IPS-20b (cell line): Measurements from ENCODE around the gene KCNQ1.

Experiments
- H3K27ac ChIP-seq: one replicate; pipeline ENCODE4 v1.5.1; 2013; ENCODE audit warnings: low read length
- H3K27me3 ChIP-seq: 2 replicates; pipeline ENCODE4 v1.6.1; 2013; ENCODE audit warnings: mild to moderate bottlenecking, low read length, inconsistent platforms; ENCODE audit not compliant: insufficient read depth
- H3K36me3 ChIP-seq: 2 replicates; pipeline ENCODE4 v1.6.1; 2013; ENCODE audit warnings: low read depth, mild to moderate bottlenecking, inconsistent platforms, low read length, moderate library complexity; ENCODE audit not compliant: insufficient read depth
- H3K4me1 ChIP-seq: 2 replicates; pipeline ENCODE4 v1.6.1; 2013; ENCODE audit warnings: mild to moderate bottlenecking, control low read depth, inconsistent platforms, low read length, moderate library complexity; ENCODE audit not compliant: insufficient read depth
- H3K4me3 ChIP-seq: 2 replicates; pipeline ENCODE4 v1.5.1; 2013; ENCODE audit warnings: mild to moderate bottlenecking, low read length, inconsistent platforms
- H3K9ac ChIP-seq: 2 replicates; pipeline ENCODE4 v1.6.1; 2013; ENCODE audit warnings: low read depth, mild to moderate bottlenecking, inconsistent platforms, low read length, moderate library complexity
- H3K9me3 ChIP-seq: 2 replicates; pipeline ENCODE4 v1.6.1; 2013; ENCODE audit warnings: mild to moderate bottlenecking, low read depth, low read length, inconsistent platforms; ENCODE audit not compliant: insufficient read depth

Gene KCNQ1

DNA sequence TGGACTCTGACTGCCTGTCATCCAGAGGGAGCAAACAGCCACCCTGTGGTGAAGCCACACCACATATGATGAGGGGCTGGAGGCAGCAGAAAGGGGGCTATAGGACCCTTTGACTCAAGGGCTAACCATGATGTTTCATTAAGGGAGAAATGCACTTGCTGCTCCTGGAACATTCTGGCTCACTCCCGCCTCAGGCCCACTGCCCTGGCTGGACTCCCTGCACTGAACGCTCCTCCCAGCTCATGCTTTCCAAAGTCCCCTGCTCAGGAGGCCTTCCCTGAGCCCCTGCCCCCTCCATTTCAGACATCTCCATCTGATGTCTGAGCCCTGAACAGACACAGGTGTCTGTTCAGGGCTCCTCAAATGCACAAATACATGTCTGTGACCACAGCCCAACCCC is 371.7 kb downstream of the KCNQ1 start:
- H3K4me3 ChIP-seq: no peak overlapping the region
- H3K36me3 ChIP-seq: no peaks in the 10 kb centered on the region
- peaks cover 11% of the 10 kb centered on the region; the same call in 1 of the 2 replicates for H3K4me1 ChIP-seq
- H3K9ac ChIP-seq: no peak overlapping the region
- H3K27ac ChIP-seq: no peak overlapping the region
- H3K9me3 ChIP-seq: peaks cover 4% of the 10 kb centered on the region; the same call in 1 of the 2 replicates
- peaks cover 52% of the 10 kb centered on the region for H3K27me3 ChIP-seq

GRCh38 chr11:2816941-2817421 is 372.2 kb downstream of the KCNQ1 start:
- no peak overlapping the region for H3K27ac ChIP-seq
- H3K9ac ChIP-seq: no peak overlapping the region
- H3K36me3 ChIP-seq: no peaks in the 10 kb centered on the region
- H3K27me3 ChIP-seq: peaks cover 49% of the 10 kb centered on the region
- H3K9me3 ChIP-seq: peaks cover 4% of the 10 kb centered on the region; the same call in 1 of the 2 replicates
- H3K4me1 ChIP-seq: peaks cover 9% of the 10 kb centered on the region; the same call in 1 of the 2 replicates
- H3K4me3 ChIP-seq: no peak overlapping the region

DNA sequence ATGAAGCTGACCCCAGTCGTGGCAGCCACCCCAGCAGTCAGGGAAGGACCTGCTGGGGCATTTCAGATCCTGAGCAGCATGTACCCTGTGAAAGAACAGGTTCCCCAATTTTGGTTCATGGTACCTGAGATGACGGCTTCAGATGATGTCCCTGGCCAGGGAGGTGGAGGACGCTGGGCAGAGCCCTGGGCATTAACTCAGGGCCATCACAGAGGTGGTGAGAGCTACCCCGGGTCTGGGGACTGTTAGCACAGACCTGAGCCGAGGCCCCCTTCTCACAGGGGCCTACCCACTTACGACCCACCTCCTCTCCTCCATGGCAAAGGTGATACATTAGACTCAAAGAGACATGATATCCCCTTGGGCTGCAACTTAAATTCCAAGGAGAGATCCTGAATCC is 372.6 kb downstream of the KCNQ1 start:
- Histone ChIP-seq H3K27ac (no peak overlapping the region), H3K9ac (no peak overlapping the region), H3K27me3 (peaks cover 44% of the 10 kb centered on the region), H3K36me3 (no peaks in the 10 kb centered on the region), H3K9me3 (peaks cover 4% of the 10 kb centered on the region; the same call in 1 of the 2 replicates), H3K4me1 (peaks cover 5% of the 10 kb centered on the region; the same call in 1 of the 2 replicates), H3K4me3 (no peak overlapping the region)

- no peak overlapping the region for H3K27ac ChIP-seq
- no peaks in the 10 kb centered on the region for H3K36me3 ChIP-seq
- H3K4me3 ChIP-seq: no peak overlapping the region
- H3K9me3 ChIP-seq: peaks cover 7% of the 10 kb centered on the region; the same call in 1 of the 2 replicates
- H3K9ac ChIP-seq: no peak overlapping the region
- H3K4me1 ChIP-seq: peaks cover 5% of the 10 kb centered on the region; the same call in 1 of the 2 replicates
- peaks cover 44% of the 10 kb centered on the region for H3K27me3 ChIP-seq
Measured at GRCh38 chr11:2818021-2818420, 373.2 kb downstream of the KCNQ1 start.

DNA sequence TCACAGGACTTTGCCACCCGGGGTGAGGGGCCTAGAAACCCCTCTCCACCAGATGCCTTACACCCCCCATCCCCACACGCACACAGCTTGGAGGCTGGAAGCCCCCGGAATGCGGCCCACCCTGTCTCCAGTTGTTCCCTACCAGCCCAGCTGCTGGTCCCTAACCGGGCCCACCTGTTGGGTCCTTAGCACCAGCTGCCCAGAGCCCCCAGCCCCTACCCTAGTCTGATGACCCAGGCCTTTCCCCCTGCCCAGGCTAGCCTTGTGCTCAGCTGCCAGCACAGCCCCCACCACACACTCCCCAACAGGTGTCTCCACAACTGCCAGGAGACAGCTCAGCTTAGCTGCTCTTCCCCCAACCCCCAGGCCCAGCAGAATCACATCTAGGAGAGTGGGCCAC is 373.7 kb downstream of the KCNQ1 start:
- Histone ChIP-seq H3K36me3 (no peaks in the 10 kb centered on the region), H3K27ac (no peak overlapping the region), H3K4me3 (no peak overlapping the region)

DNA sequence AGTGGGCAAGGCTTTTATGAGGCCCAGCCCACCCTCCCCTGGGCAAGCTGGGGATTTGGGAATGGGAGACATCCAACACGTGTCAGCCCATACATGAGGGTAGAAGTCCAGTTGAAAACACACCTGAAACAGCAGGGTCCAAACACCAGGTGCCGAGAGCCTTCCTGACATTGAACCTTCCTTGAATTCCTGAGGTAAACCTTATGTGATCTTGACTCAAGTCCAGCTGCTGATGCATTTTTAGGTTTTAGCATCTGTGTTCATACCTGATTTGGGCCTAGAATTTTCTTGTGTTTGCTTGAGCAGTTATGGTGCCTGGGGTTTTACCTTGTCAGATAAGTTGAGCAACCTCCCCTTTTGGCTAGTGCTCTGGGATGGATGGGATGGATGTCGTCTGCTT is 374.5 kb downstream of the KCNQ1 start:
- H3K9ac ChIP-seq: no peak overlapping the region
- no peak overlapping the region for H3K27ac ChIP-seq
- no peaks in the 10 kb centered on the region for H3K36me3 ChIP-seq
- H3K9me3 ChIP-seq: peaks cover 12% of the 10 kb centered on the region
- peaks cover 40% of the 10 kb centered on the region for H3K27me3 ChIP-seq
- H3K4me1 ChIP-seq: peaks cover 5% of the 10 kb centered on the region; the same call in 1 of the 2 replicates
- no peak overlapping the region for H3K4me3 ChIP-seq

More for the DNA sequence above, 373.7 kb downstream of the KCNQ1 start:
- Histone ChIP-seq H3K9me3 (peaks cover 12% of the 10 kb centered on the region; the same call in 1 of the 2 replicates), H3K4me1 (peaks cover 5% of the 10 kb centered on the region; the same call in 1 of the 2 replicates), H3K9ac (no peak overlapping the region), H3K27me3 (peaks cover 43% of the 10 kb centered on the region)

GRCh38 chr11:2820976-2821375 is 376.2 kb downstream of the KCNQ1 start:
- Histone ChIP-seq H3K27ac (no peak overlapping the region), H3K4me1 (peaks cover 11% of the 10 kb centered on the region; the same call in 1 of the 2 replicates), H3K27me3 (peaks cover 41% of the 10 kb centered on the region), H3K9me3 (peaks cover 12% of the 10 kb centered on the region), H3K36me3 (no peaks in the 10 kb centered on the region), H3K4me3 (no peak overlapping the region), H3K9ac (no peak overlapping the region)

DNA sequence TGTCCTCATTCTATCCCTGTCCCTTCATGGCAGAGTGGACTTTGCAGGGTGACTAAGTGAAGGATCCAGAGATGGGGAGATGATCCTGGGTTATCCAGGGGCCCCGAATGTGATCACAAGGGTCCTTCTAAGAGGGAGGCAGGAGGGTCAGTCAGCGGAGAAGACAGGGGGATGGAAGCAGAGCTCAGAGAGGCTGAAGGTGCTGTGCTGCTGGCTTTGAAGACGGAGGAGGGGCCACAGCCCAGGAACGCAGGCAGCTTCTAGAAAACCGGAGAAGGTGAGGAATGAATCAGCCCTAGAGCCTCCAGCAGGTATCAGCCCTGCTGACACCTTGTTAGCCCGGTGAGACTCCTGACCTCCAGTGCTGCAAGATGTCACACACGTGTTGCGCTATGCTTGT is 377.1 kb downstream of the KCNQ1 start:
- Histone ChIP-seq H3K27me3 (peaks cover 37% of the 10 kb centered on the region), H3K4me1 (peaks cover 14% of the 10 kb centered on the region; the same call in 1 of the 2 replicates), H3K4me3 (no peak overlapping the region), H3K9ac (no peak overlapping the region), H3K27ac (no peak overlapping the region), H3K9me3 (peaks cover 8% of the 10 kb centered on the region), H3K36me3 (no peaks in the 10 kb centered on the region)

GRCh38 chr11:2824851-2825250 is 380.0 kb downstream of the KCNQ1 start:
- H3K27me3 ChIP-seq: peaks cover 52% of the 10 kb centered on the region
- H3K9me3 ChIP-seq: peaks cover 21% of the 10 kb centered on the region
- no peak overlapping the region for H3K27ac ChIP-seq
- H3K9ac ChIP-seq: no peak overlapping the region
- no peaks in the 10 kb centered on the region for H3K36me3 ChIP-seq
- peaks cover 9% of the 10 kb centered on the region; the same call in 1 of the 2 replicates for H3K4me1 ChIP-seq
- H3K4me3 ChIP-seq: no peak overlapping the region

- H3K36me3 ChIP-seq: no peaks in the 10 kb centered on the region
- H3K4me3 ChIP-seq: no peak overlapping the region
- peaks cover 21% of the 10 kb centered on the region for H3K9me3 ChIP-seq
- no peak overlapping the region for H3K27ac ChIP-seq
- H3K27me3 ChIP-seq: peaks cover 52% of the 10 kb centered on the region
- no peak overlapping the region for H3K9ac ChIP-seq
- H3K4me1 ChIP-seq: peaks cover 9% of the 10 kb centered on the region; the same call in 1 of the 2 replicates
Measured at GRCh38 chr11:2825261-2825888, 380.6 kb downstream of the KCNQ1 start.

GRCh38 chr11:2825889-2826678 is 381.3 kb downstream of the KCNQ1 start:
- Histone ChIP-seq H3K9ac (no peak overlapping the region; the same call in 1 of the 2 replicates), H3K4me1 (peaks cover 9% of the 10 kb centered on the region; the same call in 1 of the 2 replicates), H3K9me3 (peaks cover 21% of the 10 kb centered on the region), H3K27ac (no peak overlapping the region), H3K4me3 (no peak overlapping the region), H3K36me3 (no peaks in the 10 kb centered on the region), H3K27me3 (peaks cover 52% of the 10 kb centered on the region)
